Endothelial cell of umbilical vein (primary cell): ENCODE measurements around the gene EFNA4.

Experiments used
- EZH2 ChIP-seq: IDR thresholded peaks from 2 replicates; pipeline ENCODE4 v1.6.1; 2012; ENCODE audit warnings: borderline replicate concordance, low read depth, mild to moderate bottlenecking, moderate library complexity, low read length, inconsistent platforms; ENCODE audit not compliant: severe bottlenecking
- GATA2 ChIP-seq: IDR thresholded peaks from 2 replicates; pipeline ENCODE4 v1.7.0; 2011; ENCODE audit warnings: low read depth, mild to moderate bottlenecking, moderate library complexity, mixed read lengths, low read length; ENCODE audit not compliant: insufficient read length, insufficient read depth
- JUN ChIP-seq: IDR thresholded peaks from 2 replicates; pipeline ENCODE4 v1.6.1; 2011; ENCODE audit warnings: borderline replicate concordance, low read depth; ENCODE audit not compliant: insufficient read length, insufficient read depth
- MYC ChIP-seq: IDR thresholded peaks from one replicate; pipeline ENCODE4 v1.6.1; 2011; ENCODE audit warnings: mild to moderate bottlenecking, low read depth, low read length
- POLR2A ChIP-seq: IDR thresholded peaks from 2 replicates; pipeline ENCODE4 v1.6.1; 2012; ENCODE audit warnings: low read depth, mild to moderate bottlenecking, control low read depth, low read length
- POLR2AphosphoS5 ChIP-seq: IDR thresholded peaks from 2 replicates; pipeline ENCODE4 v1.6.1; 2012; ENCODE audit warnings: low read depth, mild to moderate bottlenecking, control low read depth, low read length, moderate library complexity; ENCODE audit not compliant: insufficient read depth
- TF ChIP-seq, protein P1 (sequence below), 2 donors: IDR thresholded peaks; 1 replicate in 1 of 2; 2 replicates in 1 of 2; pipeline ENCODE4 v1.5.1; 2011; ENCODE audit warnings: low read length in 2 of 2, mild to moderate bottlenecking in 2 of 2, moderate library complexity in 2 of 2, control low read depth in 1 of 2, inconsistent platforms in 1 of 2, low read depth in 1 of 2; ENCODE audit not compliant: insufficient read depth in 1 of 2; ENCODE audit errors: extremely low read depth in 1 of 2
- TF ChIP-seq, protein P2 (sequence below): IDR thresholded peaks from 2 replicates; pipeline ENCODE4 v1.6.1; 2011; ENCODE audit not compliant: insufficient read depth, insufficient read length

- no peak for TF ChIP-seq POLR2A
- TF ChIP-seq, protein P1, sequence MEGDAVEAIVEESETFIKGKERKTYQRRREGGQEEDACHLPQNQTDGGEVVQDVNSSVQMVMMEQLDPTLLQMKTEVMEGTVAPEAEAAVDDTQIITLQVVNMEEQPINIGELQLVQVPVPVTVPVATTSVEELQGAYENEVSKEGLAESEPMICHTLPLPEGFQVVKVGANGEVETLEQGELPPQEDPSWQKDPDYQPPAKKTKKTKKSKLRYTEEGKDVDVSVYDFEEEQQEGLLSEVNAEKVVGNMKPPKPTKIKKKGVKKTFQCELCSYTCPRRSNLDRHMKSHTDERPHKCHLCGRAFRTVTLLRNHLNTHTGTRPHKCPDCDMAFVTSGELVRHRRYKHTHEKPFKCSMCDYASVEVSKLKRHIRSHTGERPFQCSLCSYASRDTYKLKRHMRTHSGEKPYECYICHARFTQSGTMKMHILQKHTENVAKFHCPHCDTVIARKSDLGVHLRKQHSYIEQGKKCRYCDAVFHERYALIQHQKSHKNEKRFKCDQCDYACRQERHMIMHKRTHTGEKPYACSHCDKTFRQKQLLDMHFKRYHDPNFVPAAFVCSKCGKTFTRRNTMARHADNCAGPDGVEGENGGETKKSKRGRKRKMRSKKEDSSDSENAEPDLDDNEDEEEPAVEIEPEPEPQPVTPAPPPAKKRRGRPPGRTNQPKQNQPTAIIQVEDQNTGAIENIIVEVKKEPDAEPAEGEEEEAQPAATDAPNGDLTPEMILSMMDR (IDR thresholded peaks at IDR 0.05; ENCODE audit: extremely low read depth in 1 of 2, insufficient read depth in 1 of 2, low read depth in 1 of 2, low read length in 2 of 2) = no peak
- no peak for TF ChIP-seq POLR2AphosphoS5
- TF ChIP-seq EZH2 = no peak
- TF ChIP-seq, protein P2, sequence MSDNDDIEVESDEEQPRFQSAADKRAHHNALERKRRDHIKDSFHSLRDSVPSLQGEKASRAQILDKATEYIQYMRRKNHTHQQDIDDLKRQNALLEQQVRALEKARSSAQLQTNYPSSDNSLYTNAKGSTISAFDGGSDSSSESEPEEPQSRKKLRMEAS = no peak
- no peak for TF ChIP-seq GATA2
- TF ChIP-seq JUN = no peak
- TF ChIP-seq MYC = no peak
Observed at GRCh38 chr1:155066777-155067176, 3.2 kb downstream of the EFNA4 start.
